Activated effector memory CD4-positive, alpha-beta T cell treated with anti-CD3 and anti-CD28 coated beads, Interleukin-2, amount 50 U/mL, for 16 hours (primary cell): ENCODE measurements around the gene LAMA4.

Source experiments
- DNase-seq: peaks from one replicate; pipeline ENCODE4 v3.0.0-alpha.2; 2020

Gene LAMA4

DNA sequence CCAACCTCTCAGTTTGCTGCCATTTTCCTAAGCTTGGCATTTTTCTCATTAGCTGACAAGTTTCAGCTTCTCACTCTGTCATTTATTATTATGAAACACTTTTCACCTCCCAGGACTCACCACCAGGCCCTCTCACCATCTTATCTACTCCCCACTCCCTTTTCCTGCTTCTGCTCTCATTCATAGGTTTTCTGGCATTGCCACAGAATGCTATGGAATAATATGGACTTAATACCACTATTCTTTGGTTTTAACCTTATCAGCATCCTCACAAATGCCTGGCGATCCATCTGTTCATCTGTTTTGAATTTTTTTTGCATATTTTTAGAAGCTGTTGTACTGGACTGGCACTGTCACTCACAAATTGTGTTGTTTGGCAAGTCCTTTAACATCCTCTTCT is 16.4 kb upstream of the LAMA4 start:
- DNase-seq, result no peak

DNA sequence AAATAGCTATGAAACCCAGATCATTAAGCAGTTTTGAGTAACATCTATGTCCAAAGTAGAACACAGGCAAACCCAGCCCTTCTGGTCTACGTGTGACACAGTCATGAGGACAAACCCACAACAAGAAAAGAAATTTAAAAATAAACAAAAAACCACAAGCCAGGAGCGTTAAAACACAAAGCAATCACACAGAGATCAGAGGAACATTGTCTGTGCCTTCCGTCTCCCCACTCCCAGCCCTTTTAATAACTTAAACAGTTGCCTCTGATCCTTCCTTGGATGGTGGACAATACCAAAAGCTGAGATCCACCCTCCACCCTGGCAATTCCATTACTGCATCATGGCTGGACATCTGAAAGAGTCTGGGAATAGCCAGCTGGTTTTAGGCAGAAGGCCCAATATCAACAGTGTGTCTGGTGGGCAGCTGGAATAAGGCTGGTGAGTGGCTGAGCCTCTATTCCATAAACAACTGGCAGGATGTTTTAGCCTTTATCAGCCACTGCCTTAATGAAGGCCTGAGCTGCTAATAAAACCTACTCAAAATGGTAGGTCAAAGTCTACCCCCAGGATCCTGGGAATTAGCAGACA is 15.7 kb upstream of the LAMA4 start:
- no peak for DNase-seq

DNA sequence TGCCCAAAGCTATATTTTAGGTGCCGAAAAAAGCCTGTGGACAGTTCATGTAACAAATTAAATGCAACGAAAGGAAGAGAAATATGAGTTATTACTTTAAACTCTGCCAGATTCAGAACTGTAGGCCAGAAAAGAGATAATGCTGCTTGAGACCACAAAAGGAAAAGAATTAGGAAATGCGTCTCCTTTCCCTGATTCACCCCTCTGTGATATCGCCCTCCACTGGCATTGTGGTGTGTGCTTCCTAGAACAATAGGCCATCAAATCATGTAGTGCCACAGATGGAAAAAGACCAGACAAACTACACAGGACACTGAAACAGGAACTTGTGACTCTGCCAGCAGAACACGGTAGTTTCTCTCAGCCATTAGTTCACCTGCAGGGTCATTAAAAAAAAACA is 14.7 kb upstream of the LAMA4 start:
- no peak for DNase-seq

DNA sequence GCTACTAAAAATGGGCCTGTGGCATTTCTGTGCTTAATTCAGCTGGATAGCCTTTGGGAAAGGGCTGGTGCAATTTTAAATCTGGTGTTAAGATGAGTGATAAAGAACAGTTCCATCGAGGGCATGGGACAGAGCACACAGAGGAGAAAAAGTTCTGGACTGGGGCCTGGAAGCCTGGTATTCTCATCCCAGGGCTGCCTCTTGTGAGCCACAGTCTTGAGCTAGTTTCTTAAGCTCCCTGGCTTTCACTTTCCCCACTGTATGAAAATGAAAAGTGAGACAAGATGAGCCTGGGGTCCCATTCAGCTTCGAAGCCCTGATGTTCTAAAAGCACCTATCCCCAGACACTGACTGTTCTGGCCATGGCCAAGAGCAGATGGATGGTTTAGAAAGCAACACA is 14.3 kb upstream of the LAMA4 start:
- DNase-seq, result no peak

DNA sequence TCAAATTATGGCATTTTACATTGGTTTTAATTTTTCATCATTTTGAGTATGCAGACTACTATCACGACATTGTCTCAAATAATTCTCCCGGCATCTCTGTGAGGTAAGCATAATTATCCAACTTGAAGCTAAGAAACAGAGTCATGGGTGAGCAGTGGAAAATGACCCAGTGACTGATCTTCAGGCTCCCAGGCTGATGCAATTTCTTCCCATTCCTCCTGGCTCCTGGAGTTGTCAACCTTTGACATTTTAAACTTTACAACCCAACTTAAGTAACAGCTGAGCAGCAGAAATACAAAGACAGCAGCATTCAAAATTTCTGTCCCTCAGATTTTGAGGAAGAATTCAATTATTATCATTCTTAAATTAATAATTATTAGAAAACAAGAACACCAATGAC is 13.7 kb upstream of the LAMA4 start:
- DNase-seq, result no peak

DNA sequence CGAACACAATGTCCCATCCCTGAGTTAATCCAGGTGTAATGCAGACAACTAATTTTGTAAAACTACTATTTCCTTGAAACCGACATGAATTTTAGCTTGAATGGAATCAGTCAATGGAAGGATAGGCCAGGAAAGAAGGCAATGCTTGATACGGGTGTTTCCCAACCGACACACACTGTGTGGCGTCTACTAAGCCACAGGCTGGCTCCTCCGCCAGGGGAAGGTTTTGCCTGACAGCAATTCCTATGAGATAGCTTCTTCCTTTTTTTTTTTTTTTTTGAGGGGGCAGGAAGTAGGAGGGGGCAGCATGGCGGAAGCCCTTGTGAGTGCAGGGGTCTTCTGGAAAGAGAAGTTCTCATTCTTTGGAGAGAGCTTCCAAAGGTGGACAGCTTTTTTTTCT is 12.0 kb upstream of the LAMA4 start:
- no peak for DNase-seq

DNA sequence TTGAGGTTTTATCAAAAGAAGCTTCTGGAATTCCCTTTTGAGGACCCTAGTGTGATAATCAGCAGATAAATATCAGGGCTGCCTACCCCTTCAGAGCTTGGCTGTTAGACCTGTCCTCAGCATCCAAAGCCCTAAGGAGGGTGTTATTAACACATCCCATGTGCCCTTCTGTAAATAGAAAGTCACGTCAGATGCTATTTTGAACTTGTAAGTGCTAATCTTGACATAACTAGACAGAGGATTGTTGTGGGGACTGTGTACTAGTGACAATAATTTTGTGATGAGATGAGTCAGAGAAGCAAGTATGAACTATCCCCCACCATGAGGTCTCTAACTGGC is 4.9 kb upstream of the LAMA4 start:
- no peak for DNase-seq

DNA sequence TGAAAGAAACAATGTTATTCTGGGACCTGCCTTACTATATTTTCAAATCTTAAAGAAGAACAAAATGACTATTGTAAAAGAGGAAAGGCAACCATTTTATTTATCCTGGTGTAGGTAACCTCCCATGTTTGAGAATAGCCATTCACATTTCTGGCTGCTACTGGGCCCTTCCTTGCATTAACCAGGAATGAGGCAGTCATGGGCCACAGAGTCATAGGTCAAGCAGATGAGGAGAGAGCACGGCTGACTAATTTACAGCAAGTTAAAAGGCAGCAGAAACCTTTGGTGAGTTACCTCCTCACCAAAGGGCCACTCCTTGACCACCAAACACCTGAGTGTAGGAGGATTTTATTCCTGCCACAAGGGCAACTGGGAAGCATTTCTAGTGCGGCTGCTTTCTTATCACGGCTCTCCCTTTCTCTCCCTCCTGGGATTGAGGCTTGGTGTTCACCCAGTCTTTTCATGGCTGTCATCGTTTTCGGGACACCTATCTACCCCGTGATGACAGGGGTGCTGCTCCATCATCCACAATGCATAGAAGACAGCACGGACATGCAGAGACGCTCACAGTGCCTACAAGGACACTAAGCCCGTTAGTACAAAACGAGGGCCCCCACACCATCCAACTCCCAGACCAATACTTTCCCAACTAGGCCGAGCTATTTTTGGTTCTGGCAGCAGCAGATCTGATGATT is 4.4 kb upstream of the LAMA4 start:
- no peak for DNase-seq

DNA sequence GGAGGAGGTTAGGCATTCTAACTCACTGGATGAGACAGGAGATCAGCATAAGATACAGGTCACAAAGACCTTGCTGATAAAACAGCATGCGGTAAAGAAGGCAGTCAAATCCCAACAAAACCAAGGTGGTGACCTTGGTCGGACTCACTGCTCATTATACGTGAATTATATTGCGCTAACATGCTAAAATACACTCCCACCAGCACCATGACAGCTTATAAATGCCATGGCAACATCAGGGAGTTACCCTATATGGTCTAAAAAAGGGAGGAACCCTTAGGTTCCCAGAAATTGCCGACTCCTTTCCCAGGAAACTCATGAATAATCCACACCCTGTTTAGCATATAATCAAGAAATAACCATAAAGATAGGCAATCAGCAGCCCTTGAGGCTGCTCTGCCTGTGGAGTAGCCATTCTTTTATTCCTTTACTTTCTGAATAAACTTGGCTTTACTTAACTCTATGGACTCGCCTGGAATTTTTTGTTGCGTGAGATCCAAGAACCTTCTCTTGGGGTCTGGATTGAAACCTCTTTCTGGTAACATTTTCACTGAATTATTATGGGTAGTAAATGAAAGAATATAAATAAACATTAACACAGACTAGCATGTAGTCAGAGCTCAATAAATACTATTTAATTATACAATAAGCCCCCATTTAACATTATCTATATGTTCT is 3.0 kb upstream of the LAMA4 start:
- DNase-seq, result no peak

DNA sequence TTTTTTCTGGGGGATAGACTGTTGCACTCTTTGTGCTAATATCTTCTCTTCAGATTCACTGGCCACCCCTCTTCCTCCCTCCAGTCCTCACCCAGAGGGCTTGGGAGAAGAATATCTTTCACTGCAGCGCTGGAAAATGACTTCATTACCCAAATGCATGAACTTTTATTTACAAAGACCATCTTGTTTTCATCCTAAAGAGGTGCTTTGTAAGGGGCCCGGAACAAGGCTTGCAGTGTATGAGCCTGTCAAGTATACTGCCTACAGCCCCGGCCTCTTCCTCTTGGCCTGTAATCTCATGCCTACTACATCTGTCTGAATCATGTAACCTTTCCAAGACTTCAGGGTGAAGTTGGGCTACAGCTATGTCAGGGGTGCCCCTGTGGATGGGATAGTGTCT is 554 bp upstream of the LAMA4 start:
- DNase-seq, result no peak

DNA sequence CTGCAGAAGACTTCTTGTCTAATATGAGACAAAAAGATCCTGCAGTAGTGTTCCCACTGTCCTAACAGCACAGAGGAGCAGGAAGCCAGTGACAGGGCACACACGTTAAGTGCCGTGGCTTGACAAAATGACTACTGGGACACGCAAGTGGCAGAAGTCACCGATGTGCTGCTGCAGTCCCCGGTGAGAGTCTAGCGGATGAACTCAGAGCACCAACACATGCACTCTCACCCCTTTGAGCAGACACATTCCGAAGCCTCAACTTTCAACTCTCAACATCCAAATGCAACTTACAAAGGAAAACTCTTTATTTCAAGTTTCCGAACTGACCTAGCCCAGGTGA is 898 bp downstream of the LAMA4 start:
- no peak for DNase-seq

DNA sequence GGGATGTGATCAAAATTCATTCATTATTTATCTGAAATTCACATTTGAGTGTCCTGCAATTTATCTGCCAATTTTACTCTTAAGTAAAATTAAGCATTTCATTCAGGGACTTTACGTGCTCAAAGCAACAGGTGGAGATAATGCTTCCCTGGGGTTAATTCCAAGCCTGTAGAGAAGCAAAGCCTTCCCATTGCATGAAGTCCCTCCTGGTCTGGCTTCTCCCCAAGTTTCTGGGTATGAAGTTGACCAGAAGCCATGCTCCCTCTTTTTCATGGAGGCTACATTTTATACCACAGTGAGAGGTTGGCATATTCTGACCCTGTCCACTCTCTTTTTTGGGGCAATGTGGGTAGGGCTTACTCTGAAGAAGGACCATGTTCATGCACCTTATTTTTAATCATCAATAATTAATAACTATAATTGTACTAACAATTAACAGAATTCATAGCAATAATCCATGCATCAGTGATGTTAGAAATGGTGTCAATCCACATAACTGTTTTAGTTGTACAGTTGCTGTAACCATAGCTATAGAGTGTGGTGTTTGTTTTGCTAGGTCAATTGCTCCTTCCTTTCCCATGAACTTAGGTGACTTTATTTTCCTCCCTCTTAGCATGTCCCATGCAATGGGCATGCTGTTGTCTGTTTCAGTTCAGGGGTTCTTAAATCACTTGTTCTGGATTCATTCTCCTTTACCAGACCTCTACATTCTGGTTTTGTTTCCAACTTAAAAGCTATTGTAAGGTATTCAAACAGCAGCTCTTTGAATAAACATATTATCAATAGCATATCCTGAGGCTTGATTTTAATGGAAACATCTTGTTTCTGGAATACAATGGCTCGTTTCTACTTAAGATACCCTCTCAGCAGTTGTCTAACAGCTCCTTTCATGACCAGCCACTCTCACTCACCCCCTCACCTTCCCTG is 1.5 kb downstream of the LAMA4 start:
- DNase-seq, result no peak

DNA sequence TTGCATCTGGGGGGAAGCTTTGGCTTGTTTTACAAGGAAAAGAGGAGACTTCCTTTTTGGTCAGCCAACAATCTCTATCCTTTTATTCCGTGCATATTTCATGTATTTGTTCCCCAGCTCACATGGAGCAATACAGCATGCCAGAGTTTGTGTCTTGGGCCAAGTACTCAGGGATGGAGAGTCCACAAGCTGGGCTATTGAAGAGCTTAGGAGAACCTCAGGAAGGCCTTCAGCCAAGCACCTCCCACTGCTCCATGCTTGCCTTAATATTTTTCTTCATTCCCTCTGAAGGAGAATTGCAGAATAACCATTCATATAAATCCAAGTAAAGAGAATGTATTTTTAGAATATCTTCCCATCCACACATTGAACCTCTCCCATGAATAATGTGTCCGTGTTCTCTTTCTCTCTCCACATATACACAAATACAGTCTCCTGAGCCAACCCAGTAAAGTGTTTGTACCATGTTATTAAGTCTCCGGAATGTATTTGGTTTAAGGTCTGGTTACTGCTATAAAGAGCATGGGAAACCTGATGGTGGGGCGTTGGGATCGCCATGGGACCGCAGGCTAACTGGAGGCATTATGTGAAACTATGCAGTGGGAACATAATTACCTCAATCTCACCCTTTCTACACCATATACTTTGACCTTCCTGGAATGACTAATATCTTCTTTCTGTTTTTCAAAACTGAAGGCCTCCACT is 3.0 kb downstream of the LAMA4 start:
- no peak for DNase-seq

DNA sequence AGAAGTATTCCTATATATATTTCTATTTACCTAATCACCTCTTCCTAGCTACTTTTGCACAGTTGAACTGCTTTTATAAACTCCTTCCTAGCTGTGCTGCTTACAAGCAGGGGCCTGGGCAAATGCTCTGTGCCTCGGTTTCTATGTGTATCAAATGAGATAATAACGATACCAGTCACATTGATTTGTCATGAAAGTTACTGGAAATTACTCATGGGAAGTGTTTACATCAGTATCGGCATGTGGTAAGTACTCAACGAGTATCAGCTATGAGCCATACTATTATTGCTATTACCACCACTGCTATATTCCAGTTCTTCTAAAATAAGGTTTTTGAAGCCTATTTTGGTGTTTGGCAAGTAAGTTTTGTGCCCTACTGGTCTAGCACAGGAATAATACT is 4.9 kb downstream of the LAMA4 start:
- no peak for DNase-seq

DNA sequence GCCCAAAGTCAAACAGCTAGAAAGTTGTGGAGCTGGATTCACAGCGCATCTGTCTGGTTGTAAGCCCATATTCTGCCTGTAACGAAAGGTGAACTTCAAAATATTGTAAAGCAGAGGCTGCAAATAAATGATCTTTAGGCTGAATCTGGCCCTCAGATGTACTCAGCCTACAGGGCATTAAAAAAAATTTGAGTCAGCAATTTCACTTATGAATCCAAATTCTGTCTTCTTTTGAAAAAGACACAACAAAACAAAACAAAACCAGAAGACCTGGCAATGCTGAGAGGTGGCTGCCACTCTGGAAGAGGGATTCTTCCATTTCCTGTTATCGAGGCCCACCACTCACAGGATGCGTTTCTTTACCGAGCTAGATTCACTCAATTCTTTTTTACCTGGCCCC is 7.1 kb downstream of the LAMA4 start:
- DNase-seq, result no peak

DNA sequence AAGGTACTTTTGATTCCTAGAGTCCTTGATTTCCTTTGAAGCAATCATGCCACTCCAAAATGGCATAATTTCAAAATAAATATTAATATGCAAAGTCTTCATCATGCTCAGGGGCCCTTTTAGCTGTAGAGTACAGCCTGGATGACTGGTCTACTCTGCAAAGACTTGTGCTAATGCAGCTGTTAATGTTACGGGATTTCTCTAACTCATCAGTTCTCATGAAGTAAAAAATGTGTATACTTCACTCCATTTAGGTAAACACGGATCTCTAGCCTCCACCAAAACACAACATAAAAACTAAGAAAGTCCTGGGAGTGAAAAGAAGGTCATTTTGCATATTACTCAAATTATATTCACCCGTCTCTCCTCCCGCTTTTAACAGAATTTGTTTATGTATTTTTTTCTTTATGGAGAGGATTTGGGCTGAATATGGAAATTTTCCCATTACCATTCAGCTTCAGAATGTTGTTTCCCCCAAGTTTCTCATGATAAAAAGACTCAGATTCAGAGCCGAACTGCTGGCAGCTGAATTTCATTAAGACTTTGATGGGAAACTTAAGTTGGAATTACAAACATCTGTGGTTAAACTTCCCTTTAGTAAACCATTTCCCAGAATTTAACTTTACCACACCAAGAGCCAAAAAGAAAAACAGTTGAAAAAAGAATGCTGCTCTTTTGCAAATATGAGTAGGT is 8.7 kb downstream of the LAMA4 start:
- no peak for DNase-seq

DNA sequence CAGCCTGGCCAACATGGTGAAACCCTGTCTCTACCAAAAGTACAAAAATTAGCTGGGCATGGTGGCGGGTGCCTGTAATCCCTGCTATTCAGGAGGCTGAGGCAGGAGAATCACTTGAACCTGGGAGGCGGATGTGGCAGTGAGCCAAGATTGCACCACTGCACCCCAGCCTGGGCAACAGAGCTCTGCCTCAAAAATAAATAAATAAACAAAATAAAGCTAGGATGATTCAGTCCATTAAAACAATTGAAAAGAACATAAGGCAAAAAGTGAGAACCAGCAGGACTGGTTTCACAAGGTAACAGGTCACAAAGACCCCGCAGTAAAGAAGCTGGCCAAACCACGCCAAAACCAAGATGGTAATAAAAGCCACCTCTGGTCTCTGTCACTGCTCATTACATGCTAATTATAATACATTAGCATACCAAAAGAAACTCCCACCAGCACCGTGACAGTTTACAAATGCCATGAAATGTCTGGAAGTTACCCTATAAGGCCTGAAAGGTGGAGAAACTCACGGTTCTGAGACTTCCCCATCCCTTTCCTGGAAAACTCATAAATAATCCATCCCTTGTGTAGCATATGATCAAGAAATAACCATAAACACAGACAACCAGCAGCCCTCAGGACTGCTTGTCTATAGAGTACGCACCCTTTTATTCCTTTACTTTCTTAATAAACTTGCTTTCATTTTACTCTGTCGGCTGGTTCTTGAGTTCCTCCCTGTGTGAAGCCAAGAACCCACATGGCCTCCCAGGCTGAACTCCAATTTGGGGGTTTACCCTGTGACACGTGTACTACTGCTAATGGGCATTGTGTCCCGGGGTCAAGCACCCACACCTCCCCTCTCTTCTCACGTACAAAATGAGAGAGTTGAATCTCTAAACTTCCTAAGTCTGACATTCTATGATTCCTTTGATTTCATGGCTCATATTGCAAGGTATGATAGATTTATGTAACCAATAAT is 10.2 kb downstream of the LAMA4 start:
- no peak for DNase-seq

DNA sequence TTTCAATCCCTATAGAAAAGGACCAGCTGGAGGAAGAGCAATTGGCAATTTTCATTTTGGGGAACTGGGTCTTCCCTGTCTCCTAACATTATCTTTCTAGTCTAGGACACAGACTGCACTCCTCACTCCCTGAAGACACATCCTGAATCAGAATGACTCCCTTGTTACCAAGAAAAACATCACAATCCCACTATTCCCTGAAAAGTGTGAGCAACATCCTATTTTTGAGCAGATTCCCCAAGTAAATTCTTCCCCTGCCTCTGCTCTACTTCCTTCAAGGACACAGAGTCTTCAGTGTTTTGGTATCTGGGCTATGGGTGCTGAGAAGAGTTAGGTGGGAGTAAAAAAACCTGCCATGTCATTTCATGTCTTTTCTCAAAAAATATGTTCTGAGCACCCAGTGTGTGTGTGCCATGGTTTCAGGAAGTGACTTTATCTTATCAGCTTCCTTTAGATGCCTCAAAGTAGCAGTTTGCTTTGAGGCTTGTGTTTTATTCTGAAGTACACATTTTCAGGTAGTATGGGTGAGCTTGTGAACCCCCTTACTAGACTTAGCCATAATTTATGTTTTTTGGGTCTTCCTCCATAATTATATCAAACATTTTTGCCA is 12.4 kb downstream of the LAMA4 start:
- DNase-seq, result no peak

DNA sequence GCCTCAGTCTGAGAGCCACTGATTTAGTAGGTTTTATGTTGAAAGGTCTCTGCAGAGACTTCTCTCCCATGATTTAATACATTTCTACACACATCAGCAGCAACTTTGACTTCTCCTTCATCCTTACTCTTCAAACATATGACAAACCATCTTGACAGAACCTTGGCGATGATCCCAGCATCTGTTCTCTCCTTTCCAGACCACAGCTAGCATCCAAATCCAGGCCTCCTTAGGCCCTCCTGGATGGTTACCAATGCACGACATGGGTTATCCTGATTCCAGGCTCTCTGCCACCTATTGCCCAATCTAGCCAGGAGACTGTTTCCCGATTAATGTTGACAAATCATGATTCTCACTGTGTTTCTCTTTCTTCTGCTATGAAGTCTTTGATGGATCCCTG is 16.8 kb downstream of the LAMA4 start:
- no peak for DNase-seq

DNA sequence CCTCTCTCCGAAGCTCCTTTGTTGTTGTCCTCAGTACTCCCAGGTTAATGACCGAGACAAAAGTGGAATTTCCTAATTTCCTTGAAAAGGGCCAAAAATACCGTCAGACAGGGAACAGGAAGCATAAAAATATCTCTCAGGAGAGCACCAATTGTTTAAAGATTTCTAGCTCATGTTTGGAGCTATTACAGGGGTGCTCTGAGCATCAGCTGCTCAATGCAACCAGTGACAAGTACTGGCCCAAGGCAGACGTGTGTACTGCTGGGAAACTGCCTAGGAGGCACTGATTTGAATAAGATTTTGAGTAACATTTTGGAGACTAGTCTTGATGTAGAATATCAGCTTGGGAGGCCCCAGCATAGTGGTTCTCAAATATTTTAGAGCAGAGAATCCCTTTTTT is 17.3 kb downstream of the LAMA4 start:
- no peak for DNase-seq

DNA sequence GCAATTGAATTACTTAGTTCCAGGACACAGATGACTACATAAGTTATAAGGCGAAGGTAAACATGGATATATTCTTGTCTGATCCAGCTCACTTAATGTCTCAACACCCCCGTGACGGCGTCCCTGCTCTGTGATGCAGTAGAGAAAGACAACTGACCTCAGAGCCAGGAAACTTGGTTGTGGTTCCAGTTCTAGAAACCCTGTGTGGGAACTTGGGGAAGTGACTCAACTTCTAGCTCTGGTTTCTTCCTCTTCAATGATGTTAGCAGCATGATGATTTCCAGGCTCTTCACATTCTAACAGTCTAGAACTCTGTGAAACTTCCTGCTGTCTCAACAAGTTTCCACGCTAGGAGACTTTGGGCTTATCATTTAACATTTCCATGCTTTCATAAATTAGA is 18.4 kb downstream of the LAMA4 start:
- no peak for DNase-seq
